H1 (cell line): ENCODE data around the gene CFAP91.

Experiments
- BACH1 ChIP-seq: IDR thresholded peaks from 2 replicates; pipeline ENCODE4 v1.6.1; 2012; ENCODE audit warnings: low read length, improper control_type of control experiment
- CHD1 ChIP-seq: IDR thresholded peaks from 2 replicates; pipeline ENCODE4 v1.6.1; 2012; ENCODE audit warnings: low read depth, low read length, improper control_type of control experiment
- CTCF ChIP-seq, 3 experiments: IDR thresholded peaks; 1 replicate in 2 of 3; 2 replicates in 1 of 3; pipeline versions ENCODE4 v1.5.1 to v1.6.1; 2011; ENCODE audit warnings: low read length in 3 of 3, mild to moderate bottlenecking in 3 of 3, inconsistent platforms in 2 of 3, low read depth in 1 of 3, moderate library complexity in 1 of 3; ENCODE audit not compliant: insufficient read depth in 1 of 3; ENCODE audit errors: control extremely low read depth in 1 of 3
- EP300 ChIP-seq, 2 experiments: IDR thresholded peaks; 1 replicate in 1 of 2; 2 replicates in 1 of 2; pipeline ENCODE4 v1.6.1; 2011 to 2012; ENCODE audit warnings: low read depth in 2 of 2, low read length in 2 of 2, mild to moderate bottlenecking in 2 of 2, borderline replicate concordance in 1 of 2, inconsistent platforms in 1 of 2, moderate library complexity in 1 of 2
- JUN ChIP-seq: IDR thresholded peaks from 2 replicates; pipeline ENCODE4 v1.6.1; 2011; ENCODE audit warnings: low read depth, mild to moderate bottlenecking, improper control_type of control experiment, low read length
- JUND ChIP-seq: IDR thresholded peaks from 2 replicates; pipeline ENCODE4 v1.6.1; 2011; ENCODE audit warnings: mild to moderate bottlenecking, improper control_type of control experiment, low read length
- POLR2A ChIP-seq, 2 experiments: IDR thresholded peaks; 1 replicate in 1 of 2; 2 replicates in 1 of 2; pipeline ENCODE4 v1.6.1; 2011; ENCODE audit warnings: low read depth in 2 of 2, low read length in 2 of 2, mild to moderate bottlenecking in 2 of 2; ENCODE audit errors: control extremely low read depth in 1 of 2
- RBBP5 ChIP-seq: IDR thresholded peaks from 2 replicates; pipeline ENCODE4 v1.7.1; 2012; ENCODE audit warnings: low read depth, mild to moderate bottlenecking, inconsistent platforms, low read length, moderate library complexity, borderline replicate concordance
- SIRT6 ChIP-seq: IDR thresholded peaks from one replicate; pipeline ENCODE4 v1.7.1; 2012; ENCODE audit warnings: low read length, inconsistent platforms

DNA sequence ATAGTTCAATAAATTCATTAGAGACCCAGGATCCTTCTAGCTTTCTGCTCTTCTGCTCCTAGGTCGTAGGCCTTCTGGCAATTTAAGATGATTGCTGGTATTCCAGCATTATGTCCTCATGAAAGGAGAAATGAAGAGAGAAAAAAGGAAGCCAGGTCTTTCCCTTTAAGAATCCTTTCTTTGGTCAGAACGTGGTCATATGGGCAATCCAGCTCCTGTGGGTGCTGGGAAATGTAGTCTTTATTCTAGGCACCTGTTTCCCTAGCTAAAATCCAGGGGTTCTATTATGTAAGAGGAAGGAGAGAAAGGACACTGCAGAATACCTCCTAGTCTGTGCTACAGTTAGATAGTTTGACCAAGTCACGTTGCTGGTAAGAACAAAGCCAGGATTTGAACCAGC, 43.6 kb downstream of the CFAP91 start:
- TF ChIP-seq BACH1 (no peak), POLR2A (IDR thresholded peaks at IDR 0.05; ENCODE audit: control extremely low read depth in 1 of 2, low read depth in 2 of 2, low read length in 2 of 2) (no peak), CTCF (IDR thresholded peaks at IDR 0.05; ENCODE audit: control extremely low read depth in 1 of 3, insufficient read depth in 1 of 3, low read depth in 1 of 3, low read length in 3 of 3) (no peak), EP300 (IDR thresholded peaks at IDR 0.05; ENCODE audit: borderline replicate concordance in 1 of 2, low read depth in 2 of 2, low read length in 2 of 2) (no peak), CHD1 (no peak), SIRT6 (no peak), JUND (no peak), RBBP5 (no peak), JUN (no peak)
